Nephron progenitor cell (in vitro differentiated cells): ENCODE results near the gene GSTM5.
A peak's percentile ranks its signal among the peaks of the same experiment; 100 is the strongest.
"Not testable (repeated sequence)": the region's sequence is repeated elsewhere in the genome, so short reads cannot be mapped to it uniquely, and the experiment has no call there.

Experiments
- DNase-seq: peaks from one replicate; pipeline ENCODE4 v3.0.0; 2021
- H3K27ac Mint-ChIP-seq: 2 replicates; pipeline ENCODE4 v1.8.0; 2021; ENCODE audit warnings: mild to moderate bottlenecking, moderate library complexity, mixed read lengths
- H3K27me3 Mint-ChIP-seq: 2 replicates; pipeline ENCODE4 v1.8.0; 2021; ENCODE audit warnings: mild to moderate bottlenecking, low read depth, mixed read lengths; ENCODE audit not compliant: poor library complexity
- H3K36me3 Mint-ChIP-seq: 2 replicates; pipeline ENCODE4 v1.8.0; 2021; ENCODE audit warnings: low read depth, mixed read lengths
- H3K4me1 Mint-ChIP-seq: 2 replicates; pipeline ENCODE4 v1.8.0; 2021; ENCODE audit warnings: mixed read lengths
- H3K4me3 Mint-ChIP-seq: 2 replicates; pipeline ENCODE4 v1.8.0; 2021; ENCODE audit warnings: mild to moderate bottlenecking, moderate library complexity, mixed read lengths
- H3K9me3 Mint-ChIP-seq: 2 replicates; pipeline ENCODE4 v1.8.0; 2021; ENCODE audit warnings: mild to moderate bottlenecking, moderate library complexity, mixed read lengths
- TF ChIP-seq, protein P1 (sequence below): fragments of 200-600 bp; sonication (generic); IDR thresholded peaks from 2 replicates; pipeline ENCODE4 v1.5.0; 2021; ENCODE audit warnings: antibody characterized with exemption

The GSTM5 gene

DNA sequence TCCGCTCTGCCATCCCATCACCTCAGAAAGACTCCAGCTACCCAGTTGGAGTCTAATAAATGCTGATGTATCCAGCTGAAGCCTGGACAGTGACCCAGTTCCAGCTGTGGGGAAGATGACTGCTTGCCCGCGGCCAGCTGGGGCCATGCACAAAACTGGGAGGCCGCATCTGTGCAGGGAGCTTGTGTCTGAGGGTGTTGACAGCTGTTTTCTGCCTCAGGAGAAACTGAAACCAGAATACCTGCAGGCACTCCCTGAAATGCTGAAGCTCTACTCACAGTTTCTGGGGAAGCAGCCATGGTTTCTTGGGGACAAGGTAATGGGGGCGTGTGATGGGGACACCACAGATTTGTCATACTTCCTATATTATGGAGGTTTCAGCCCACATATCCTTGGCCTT lies 41.0 kb upstream of the GSTM5 start:
- TF ChIP-seq, protein P1, sequence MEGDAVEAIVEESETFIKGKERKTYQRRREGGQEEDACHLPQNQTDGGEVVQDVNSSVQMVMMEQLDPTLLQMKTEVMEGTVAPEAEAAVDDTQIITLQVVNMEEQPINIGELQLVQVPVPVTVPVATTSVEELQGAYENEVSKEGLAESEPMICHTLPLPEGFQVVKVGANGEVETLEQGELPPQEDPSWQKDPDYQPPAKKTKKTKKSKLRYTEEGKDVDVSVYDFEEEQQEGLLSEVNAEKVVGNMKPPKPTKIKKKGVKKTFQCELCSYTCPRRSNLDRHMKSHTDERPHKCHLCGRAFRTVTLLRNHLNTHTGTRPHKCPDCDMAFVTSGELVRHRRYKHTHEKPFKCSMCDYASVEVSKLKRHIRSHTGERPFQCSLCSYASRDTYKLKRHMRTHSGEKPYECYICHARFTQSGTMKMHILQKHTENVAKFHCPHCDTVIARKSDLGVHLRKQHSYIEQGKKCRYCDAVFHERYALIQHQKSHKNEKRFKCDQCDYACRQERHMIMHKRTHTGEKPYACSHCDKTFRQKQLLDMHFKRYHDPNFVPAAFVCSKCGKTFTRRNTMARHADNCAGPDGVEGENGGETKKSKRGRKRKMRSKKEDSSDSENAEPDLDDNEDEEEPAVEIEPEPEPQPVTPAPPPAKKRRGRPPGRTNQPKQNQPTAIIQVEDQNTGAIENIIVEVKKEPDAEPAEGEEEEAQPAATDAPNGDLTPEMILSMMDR = no peak

DNA sequence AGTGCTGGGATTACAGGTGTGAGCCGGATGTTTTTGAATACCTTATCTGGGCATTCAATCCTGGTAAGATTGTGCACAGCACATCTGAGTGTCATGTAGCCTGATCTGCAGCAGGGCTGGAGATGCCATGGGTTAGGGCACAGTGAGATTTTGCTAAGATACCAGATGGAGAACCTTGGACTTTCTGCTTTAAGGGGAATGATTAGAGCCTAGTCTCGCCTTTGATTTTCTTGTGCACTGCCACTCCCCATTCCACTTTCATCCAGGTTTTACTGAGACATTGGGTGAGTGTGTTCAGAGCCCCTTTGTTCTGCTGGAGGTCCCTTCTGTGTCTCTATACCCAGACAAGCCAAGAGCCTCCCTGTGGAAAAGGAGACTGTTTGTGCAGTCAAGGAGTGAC lies 38.2 kb upstream of the GSTM5 start:
- not testable (repeated sequence) for H3K27me3 Mint-ChIP-seq, H3K4me3 Mint-ChIP-seq, H3K9me3 Mint-ChIP-seq, H3K4me1 Mint-ChIP-seq, DNase-seq, H3K27ac Mint-ChIP-seq
- H3K36me3 Mint-ChIP-seq = peaks cover 36% of the 10 kb centered on the region

More for the DNA sequence above, 41.0 kb upstream of the GSTM5 start:
- Mint-ChIP-seq H3K9me3 (no peaks in the 10 kb centered on the region), H3K4me3 (no peak overlapping the region), H3K36me3 (peaks cover 32% of the 10 kb centered on the region), H3K27ac (no peak overlapping the region), H3K4me1 (peaks cover 18% of the 10 kb centered on the region), H3K27me3 (peaks cover 4% of the 10 kb centered on the region)
- DNase-seq = no peak

DNA sequence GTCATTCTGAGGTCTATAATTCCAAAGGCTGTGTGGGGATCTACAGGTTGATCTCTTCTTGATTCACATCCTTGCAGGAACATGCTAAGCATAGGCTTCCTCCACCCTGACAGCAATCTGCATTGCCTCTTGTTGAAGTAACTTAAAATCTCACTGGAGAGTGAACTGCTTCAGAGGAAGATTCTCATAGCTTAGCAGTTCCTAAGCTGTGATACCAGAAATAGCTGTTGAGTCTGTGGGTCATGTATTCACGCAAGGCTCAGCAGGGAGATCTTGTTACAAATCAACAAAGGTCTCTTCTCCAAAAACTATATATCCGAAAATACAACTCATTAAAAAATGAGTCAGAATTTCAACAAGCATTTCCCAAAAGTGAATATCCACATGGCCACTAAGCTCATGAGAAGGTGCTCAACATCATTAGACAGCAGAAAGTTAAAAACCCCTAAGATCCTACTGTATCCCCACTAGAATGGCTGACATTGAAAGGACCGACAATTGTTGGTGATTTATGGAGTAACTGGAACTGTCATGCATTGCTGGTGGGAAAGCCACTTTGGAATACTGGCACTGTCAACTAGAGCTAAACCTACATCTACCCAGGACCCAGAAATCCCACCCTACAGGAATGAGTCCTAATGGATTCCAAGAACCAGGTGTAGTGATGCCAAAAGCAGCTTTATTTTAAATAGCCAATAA lies 35.2 kb upstream of the GSTM5 start:
- H3K9me3 Mint-ChIP-seq, H3K27me3 Mint-ChIP-seq, H3K4me3 Mint-ChIP-seq, H3K4me1 Mint-ChIP-seq, DNase-seq, H3K27ac Mint-ChIP-seq: not testable (repeated sequence)
- H3K36me3 Mint-ChIP-seq = peaks cover 16% of the 10 kb centered on the region

DNA sequence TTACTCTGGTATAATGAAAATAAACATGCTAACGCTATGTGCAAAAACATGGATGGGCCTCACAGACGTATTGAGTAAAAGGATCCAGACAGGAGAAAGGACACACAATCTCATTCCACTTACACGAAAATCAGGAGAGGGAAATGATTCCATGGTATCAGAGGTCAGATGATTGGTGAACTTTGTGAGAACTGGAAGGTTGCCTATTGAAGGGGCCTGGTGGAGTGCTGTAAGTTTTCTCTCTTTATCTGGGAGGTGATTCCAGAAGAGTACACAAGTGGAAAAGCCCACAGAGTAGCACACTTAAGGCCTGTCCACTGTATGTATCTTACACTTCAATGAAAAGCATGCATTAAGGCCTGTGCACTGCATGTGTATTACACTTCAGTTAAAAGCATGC lies 34.6 kb upstream of the GSTM5 start:
- H3K4me3 Mint-ChIP-seq = no peak overlapping the region
- TF ChIP-seq, protein P1 = no peak
- H3K27ac Mint-ChIP-seq = no peak overlapping the region
- DNase-seq = no peak
- no peaks in the 10 kb centered on the region for H3K4me1 Mint-ChIP-seq
- H3K27me3 Mint-ChIP-seq = no peaks in the 10 kb centered on the region
- peaks cover 12% of the 10 kb centered on the region for H3K36me3 Mint-ChIP-seq
- no peaks in the 10 kb centered on the region for H3K9me3 Mint-ChIP-seq

DNA sequence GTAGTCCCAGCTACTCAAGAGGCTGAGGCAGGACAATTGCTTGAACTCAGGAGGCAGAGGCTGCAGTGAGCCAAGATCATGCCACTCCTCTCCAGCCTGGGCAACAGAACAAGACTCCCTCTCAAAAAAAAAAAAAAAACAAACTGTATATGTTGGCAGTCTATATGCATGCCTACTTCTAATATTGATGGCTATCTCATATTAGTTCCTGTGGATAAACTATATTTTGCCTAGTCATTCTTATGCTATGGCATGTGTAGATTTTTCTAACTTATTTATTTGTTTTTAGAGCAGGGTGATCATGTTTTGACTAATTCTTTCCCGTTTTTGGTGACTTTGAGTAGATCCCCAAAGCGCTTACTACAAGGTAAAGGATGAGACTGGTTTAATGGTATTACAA lies 33.4 kb upstream of the GSTM5 start:
- DNase-seq, H3K36me3 Mint-ChIP-seq, H3K4me1 Mint-ChIP-seq, H3K4me3 Mint-ChIP-seq, H3K9me3 Mint-ChIP-seq, H3K27ac Mint-ChIP-seq, H3K27me3 Mint-ChIP-seq: not testable (repeated sequence)

DNA sequence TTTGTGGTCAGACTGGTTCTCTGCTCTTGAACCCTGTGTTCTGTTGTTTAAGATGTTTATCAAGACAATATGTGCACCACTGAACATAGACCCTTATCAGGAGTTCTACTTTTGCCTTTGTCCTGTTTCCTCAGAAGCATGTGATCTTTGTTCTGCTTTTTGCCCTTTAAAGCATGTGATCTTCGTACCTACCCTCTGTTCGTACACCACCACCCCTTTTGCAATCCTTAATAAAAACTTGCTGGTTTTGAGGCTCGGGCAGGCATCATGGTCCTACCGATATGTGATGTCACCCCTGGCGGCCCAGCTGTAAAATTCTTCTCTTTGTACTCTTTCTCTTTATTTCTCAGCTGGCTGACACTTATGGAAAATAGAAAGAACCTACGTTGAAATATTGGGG lies 27.3 kb upstream of the GSTM5 start:
- not testable (repeated sequence) for H3K4me3 Mint-ChIP-seq, H3K27ac Mint-ChIP-seq, DNase-seq, H3K4me1 Mint-ChIP-seq, H3K9me3 Mint-ChIP-seq, H3K36me3 Mint-ChIP-seq, H3K27me3 Mint-ChIP-seq

DNA sequence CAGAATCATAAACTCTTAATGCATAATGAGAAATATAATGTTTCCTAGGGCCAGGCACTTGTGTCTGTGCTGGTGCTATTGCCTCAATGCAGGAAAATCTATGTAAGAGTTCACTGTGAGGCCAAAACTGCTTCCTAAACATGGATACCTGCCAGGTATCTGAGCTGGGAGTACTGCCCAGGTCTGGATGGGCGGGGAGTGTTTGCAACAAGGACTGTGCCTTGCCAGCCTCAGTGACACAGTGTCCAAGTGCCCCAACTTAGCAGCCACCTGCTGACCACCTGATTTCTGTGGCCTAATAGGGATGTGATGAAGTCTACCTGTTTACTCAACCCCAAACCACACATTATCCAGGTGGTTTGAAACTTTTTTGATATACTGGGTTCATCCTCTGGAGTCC lies 26.7 kb upstream of the GSTM5 start:
- DNase-seq, H3K36me3 Mint-ChIP-seq, H3K9me3 Mint-ChIP-seq, H3K27me3 Mint-ChIP-seq, H3K27ac Mint-ChIP-seq, H3K4me3 Mint-ChIP-seq, H3K4me1 Mint-ChIP-seq: not testable (repeated sequence)

DNA sequence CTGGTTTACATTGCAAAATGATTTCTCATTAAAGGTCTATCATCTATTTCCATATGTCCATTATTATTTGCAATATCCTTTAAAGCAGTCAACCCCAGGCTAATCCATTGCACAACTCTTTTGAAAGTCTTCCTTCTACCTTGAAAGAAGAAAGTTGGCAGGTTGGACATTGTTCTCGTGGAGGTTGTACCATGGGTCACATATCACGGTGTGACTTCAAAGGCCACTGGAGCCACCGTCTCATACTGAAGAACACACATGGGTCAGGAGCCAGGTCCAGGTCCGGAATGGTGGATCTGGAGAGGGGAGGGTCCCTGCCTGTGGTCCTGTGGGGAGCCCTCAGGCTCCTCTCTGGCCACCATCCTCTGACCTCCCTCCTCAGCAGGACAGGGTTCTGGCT lies 26.2 kb upstream of the GSTM5 start:
- DNase-seq, H3K9me3 Mint-ChIP-seq, H3K36me3 Mint-ChIP-seq, H3K27ac Mint-ChIP-seq, H3K4me3 Mint-ChIP-seq, H3K4me1 Mint-ChIP-seq, H3K27me3 Mint-ChIP-seq: not testable (repeated sequence)

DNA sequence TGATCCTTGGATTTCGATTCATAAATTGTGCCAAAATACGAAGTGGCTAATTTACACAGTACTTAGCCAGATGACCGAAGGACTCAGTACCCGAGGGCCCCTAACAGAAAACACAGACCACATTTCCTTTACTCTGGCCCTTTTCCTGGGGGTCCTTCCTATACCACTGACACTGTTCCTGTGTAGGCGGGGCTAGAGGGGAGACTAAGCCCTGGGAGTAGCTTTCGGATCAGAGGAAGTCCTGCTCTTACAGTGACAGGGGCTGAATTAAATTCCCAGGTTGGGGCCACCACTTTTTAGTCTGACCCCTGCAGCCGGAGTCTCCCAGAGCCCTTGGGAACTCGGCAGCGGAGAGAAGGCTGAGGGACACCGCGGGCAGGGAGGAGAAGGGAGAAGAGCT lies 24.9 kb upstream of the GSTM5 start:
- H3K27ac Mint-ChIP-seq, H3K36me3 Mint-ChIP-seq, DNase-seq, H3K9me3 Mint-ChIP-seq, H3K27me3 Mint-ChIP-seq, H3K4me1 Mint-ChIP-seq: not testable (repeated sequence)
- H3K4me3 Mint-ChIP-seq = peak overlapping the region; percentile 81
